ENCODE data around the gene CLDN24.

DNA sequence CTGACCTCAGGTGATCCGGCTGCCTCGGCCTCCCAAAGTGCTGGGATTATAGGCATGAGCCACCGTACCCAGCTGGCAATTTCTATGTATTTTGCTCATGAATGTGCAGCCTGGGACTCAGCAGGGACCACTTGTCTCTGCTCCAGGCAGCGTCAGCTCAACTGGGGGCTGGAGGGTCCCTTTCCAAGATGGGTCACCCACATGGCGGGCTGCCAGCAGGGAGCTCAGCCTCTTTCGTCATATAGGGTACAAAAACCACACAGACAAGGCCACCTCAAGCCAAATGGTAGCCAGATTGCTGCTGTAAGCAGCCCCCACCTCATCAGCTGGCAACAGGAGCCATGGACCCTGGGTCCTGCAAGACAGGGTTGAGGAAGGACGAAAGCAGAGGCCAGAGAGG lies 2.4 kb upstream of the CLDN24 start:
- no peak for TF ChIP-seq POLR2A (IDR thresholded peaks at IDR 0.05)
- TF ChIP-seq, protein P1, sequence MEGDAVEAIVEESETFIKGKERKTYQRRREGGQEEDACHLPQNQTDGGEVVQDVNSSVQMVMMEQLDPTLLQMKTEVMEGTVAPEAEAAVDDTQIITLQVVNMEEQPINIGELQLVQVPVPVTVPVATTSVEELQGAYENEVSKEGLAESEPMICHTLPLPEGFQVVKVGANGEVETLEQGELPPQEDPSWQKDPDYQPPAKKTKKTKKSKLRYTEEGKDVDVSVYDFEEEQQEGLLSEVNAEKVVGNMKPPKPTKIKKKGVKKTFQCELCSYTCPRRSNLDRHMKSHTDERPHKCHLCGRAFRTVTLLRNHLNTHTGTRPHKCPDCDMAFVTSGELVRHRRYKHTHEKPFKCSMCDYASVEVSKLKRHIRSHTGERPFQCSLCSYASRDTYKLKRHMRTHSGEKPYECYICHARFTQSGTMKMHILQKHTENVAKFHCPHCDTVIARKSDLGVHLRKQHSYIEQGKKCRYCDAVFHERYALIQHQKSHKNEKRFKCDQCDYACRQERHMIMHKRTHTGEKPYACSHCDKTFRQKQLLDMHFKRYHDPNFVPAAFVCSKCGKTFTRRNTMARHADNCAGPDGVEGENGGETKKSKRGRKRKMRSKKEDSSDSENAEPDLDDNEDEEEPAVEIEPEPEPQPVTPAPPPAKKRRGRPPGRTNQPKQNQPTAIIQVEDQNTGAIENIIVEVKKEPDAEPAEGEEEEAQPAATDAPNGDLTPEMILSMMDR (IDR thresholded peaks at IDR 0.05), result no peak

Measured in upper lobe of left lung (tissue), 4 donors.